Measurements from ENCODE around the gene TNFAIP2.
A peak's percentile ranks its signal among the peaks of the same experiment; 100 is the strongest.

TNFAIP2 gene

GRCh38 chr14:103093856-103094405, 29.3 kb upstream of the TNFAIP2 start:
- no peak for DNase-seq (ENCODE audit: low spot score)

GRCh38 chr14:103094406-103095209, 28.7 kb upstream of the TNFAIP2 start, which contains the start of gene EXOC3L4:
EXOC3L4 (plus strand) TSS chr14:103094725; CDS start chr14:103100220, 5,495 bp downstream.
- DNase-seq (ENCODE audit: low spot score) = no peak

- no peak for DNase-seq (ENCODE audit: low spot score)
Measured at GRCh38 chr14:103095210-103095778, 28.0 kb upstream of the TNFAIP2 start.

- no peak for DNase-seq (ENCODE audit: low spot score)
Measured at GRCh38 chr14:103096387-103096786, 26.9 kb upstream of the TNFAIP2 start.

GRCh38 chr14:103097244-103097993, 25.8 kb upstream of the TNFAIP2 start:
- no peak for DNase-seq (ENCODE audit: low spot score)

- DNase-seq (ENCODE audit: low spot score) = no peak
Measured at GRCh38 chr14:103097994-103098957, 25.0 kb upstream of the TNFAIP2 start.

GRCh38 chr14:103099081-103099732, 24.1 kb upstream of the TNFAIP2 start:
- no peak for DNase-seq (ENCODE audit: low spot score)

GRCh38 chr14:103099733-103100280, 23.5 kb upstream of the TNFAIP2 start:
- DNase-seq (ENCODE audit: low spot score) = no peak

GRCh38 chr14:103100281-103101121, 22.8 kb upstream of the TNFAIP2 start:
- DNase-seq (ENCODE audit: low spot score) = no peak

- no peak for DNase-seq (ENCODE audit: low spot score)
Measured at GRCh38 chr14:103101257-103101962, 21.9 kb upstream of the TNFAIP2 start.

- no peak for DNase-seq (ENCODE audit: low spot score)
Measured at GRCh38 chr14:103101963-103102688, 21.1 kb upstream of the TNFAIP2 start.

- no peak for DNase-seq (ENCODE audit: low spot score)
Measured at GRCh38 chr14:103102689-103103260, 20.5 kb upstream of the TNFAIP2 start.

- peak; percentile 72 for DNase-seq (ENCODE audit: low spot score)
Measured at GRCh38 chr14:103103461-103104388, 19.5 kb upstream of the TNFAIP2 start.

- DNase-seq (ENCODE audit: low spot score) = no peak
Measured at GRCh38 chr14:103104389-103104653, 18.9 kb upstream of the TNFAIP2 start.

- DNase-seq (ENCODE audit: low spot score) = peak; percentile 86
Measured at GRCh38 chr14:103104654-103105452, 18.4 kb upstream of the TNFAIP2 start.

GRCh38 chr14:103105580-103106150, 17.6 kb upstream of the TNFAIP2 start:
- no peak for DNase-seq (ENCODE audit: low spot score)
